K562 (cell line): ENCODE measurements around the gene RNF227.

ENCODE experiments used
- CHD2 ChIP-seq: IDR thresholded peaks from 2 replicates; pipeline ENCODE4 v1.6.1; 2011; ENCODE audit warnings: low read depth, low read length
- CTCF ChIP-seq, 3 experiments: IDR thresholded peaks in 2 of 3; conservative IDR thresholded peaks in 1 of 3; 2 replicates each; pipeline ENCODE4 v1.5.1; 2011 to 2012; ENCODE audit warnings: low read length in 3 of 3, mild to moderate bottlenecking in 3 of 3, control low read depth in 2 of 3, improper control_type of control experiment in 1 of 3, inconsistent platforms in 1 of 3, low read depth in 1 of 3, mixed read lengths in 1 of 3, moderate library complexity in 1 of 3; ENCODE audit not compliant: insufficient read depth in 2 of 3
- HLTF ChIP-seq: fragments of 450-650 bp; IDR thresholded peaks from 2 replicates; pipeline ENCODE4 v1.6.1; 2016
- POLR2AphosphoS5 ChIP-seq: IDR thresholded peaks from 2 replicates; pipeline ENCODE4 v1.6.1; 2011; ENCODE audit warnings: mild to moderate bottlenecking, low read depth, low read length, moderate library complexity; ENCODE audit not compliant: control insufficient read depth, insufficient read depth

GRCh38 chr17:7903154-7904103 is 12.7 kb downstream of the RNF227 start:
- TF ChIP-seq CHD2: no peak
- TF ChIP-seq HLTF: no peak
- TF ChIP-seq POLR2AphosphoS5: no peak
- no peak for TF ChIP-seq CTCF (IDR thresholded peaks at IDR 0.05 in 2 of 3, conservative IDR thresholded peaks at IDR 0.05 in 1 of 3; ENCODE audit: insufficient read depth in 2 of 3, low read depth in 1 of 3, low read length in 3 of 3)
